DOHH2 (cell line): ENCODE data around the gene GNPTAB.

Experiments
- H3F3A ChIP-seq: fragments of 200-600 bp; sonication (generic), shearing (Covaris generic); 2 replicates; pipeline ENCODE4 v1.6.0; 2016; ENCODE audit warnings: antibody characterized with exemption, mild to moderate bottlenecking; ENCODE audit not compliant: control insufficient read depth, insufficient read depth
- H3K27ac ChIP-seq: fragments of 200-600 bp; sonication (generic); 2 replicates; pipeline ENCODE4 v1.5.1; 2014; ENCODE audit warnings: low read depth, mild to moderate bottlenecking, low read length, moderate library complexity
- H3K27me3 ChIP-seq: fragments of 200-600 bp; sonication (generic); 2 replicates; pipeline ENCODE4 v1.6.1; 2014; ENCODE audit warnings: mild to moderate bottlenecking, low read length, mixed read lengths; ENCODE audit not compliant: control insufficient read depth
- H3K36me3 ChIP-seq: fragments of 200-600 bp; sonication (generic); 2 replicates; pipeline ENCODE4 v1.6.1; 2014; ENCODE audit warnings: mild to moderate bottlenecking, low read length, moderate library complexity, mixed read lengths; ENCODE audit not compliant: control insufficient read depth
- H3K4me1 ChIP-seq: fragments of 200-600 bp; sonication (generic); 2 replicates; pipeline ENCODE4 v1.6.1; 2014; ENCODE audit warnings: mild to moderate bottlenecking, low read length, mixed read lengths; ENCODE audit not compliant: control insufficient read depth
- H3K4me2 ChIP-seq: fragments of 200-600 bp; sonication (generic); 2 replicates; pipeline ENCODE4 v1.6.0; 2014; ENCODE audit warnings: mild to moderate bottlenecking, low read length, moderate library complexity
- H3K4me3 ChIP-seq: fragments of 200-600 bp; sonication (generic); 2 replicates; pipeline ENCODE4 v1.5.1; 2014; ENCODE audit warnings: mild to moderate bottlenecking, low read length, mixed read lengths
- H3K79me2 ChIP-seq: fragments of 200-600 bp; sonication (generic); 2 replicates; pipeline ENCODE4 v1.6.1; 2014; ENCODE audit warnings: mild to moderate bottlenecking, low read length, mixed read lengths; ENCODE audit not compliant: control insufficient read depth
- H3K9me2 ChIP-seq: fragments of 200-600 bp; sonication (generic); replicated peaks from 2 replicates; pipeline ENCODE4 v1.6.1; 2014; ENCODE audit warnings: mild to moderate bottlenecking, low read length, mixed read lengths; ENCODE audit not compliant: control insufficient read depth
- H3K9me3 ChIP-seq: fragments of 200-600 bp; sonication (generic); 2 replicates; pipeline ENCODE4 v1.6.1; 2014; ENCODE audit warnings: antibody characterized with exemption, low read length, mixed read lengths; ENCODE audit not compliant: control insufficient read depth, insufficient read depth
- H4K20me1 ChIP-seq: fragments of 200-600 bp; sonication (generic); 2 replicates; pipeline ENCODE4 v1.6.0; 2014; ENCODE audit warnings: low read depth, mild to moderate bottlenecking, antibody characterized with exemption, low read length, moderate library complexity; ENCODE audit not compliant: control insufficient read depth, insufficient read depth
- CTCF ChIP-seq: fragments of 200-600 bp; sonication (generic); IDR thresholded peaks from one replicate; pipeline ENCODE4 v1.5.1; 2014; ENCODE audit warnings: antibody characterized with exemption, mild to moderate bottlenecking, low read depth, low read length; ENCODE audit not compliant: poor library complexity, severe bottlenecking
- EZH2phosphoT487 ChIP-seq: fragments of 200-600 bp; sonication (generic); IDR thresholded peaks from 2 replicates; pipeline ENCODE4 v1.6.1; 2017; ENCODE audit warnings: borderline replicate concordance, mild to moderate bottlenecking, antibody characterized with exemption, low read length, moderate library complexity, mixed read lengths

Gene GNPTAB

GRCh38 chr12:101743724-101744472 lies 86.9 kb downstream of the GNPTAB start:
- no peaks in the 10 kb centered on the region for H4K20me1 ChIP-seq
- peaks cover 11% of the 10 kb centered on the region; the same call in 1 of the 2 replicates for H3F3A ChIP-seq
- peak overlapping the region; percentile 67 for H3K4me3 ChIP-seq
- peak overlapping the region; percentile 94 for H3K4me2 ChIP-seq
- no peaks in the 10 kb centered on the region for H3K79me2 ChIP-seq
- peaks cover 60% of the 10 kb centered on the region for H3K4me1 ChIP-seq
- H3K9me3 ChIP-seq: no peaks in the 10 kb centered on the region
- H3K36me3 ChIP-seq: peaks cover 53% of the 10 kb centered on the region
- H3K9me2 ChIP-seq: no peaks in the 10 kb centered on the region
- no peaks in the 10 kb centered on the region for H3K27me3 ChIP-seq
- peak overlapping the region; percentile 94 for H3K27ac ChIP-seq
- TF ChIP-seq CTCF (peak; percentile 59), EZH2phosphoT487 (no peak)

GRCh38 chr12:101743242-101743641 lies 87.5 kb downstream of the GNPTAB start:
- Histone ChIP-seq H3K9me3 (no peaks in the 10 kb centered on the region), H3F3A (peaks cover 11% of the 10 kb centered on the region; the same call in 1 of the 2 replicates), H3K4me1 (peaks cover 60% of the 10 kb centered on the region), H3K27ac (peak overlapping the region; percentile 94), H3K36me3 (peaks cover 52% of the 10 kb centered on the region), H3K4me3 (peak overlapping the region; percentile 67), H3K27me3 (no peaks in the 10 kb centered on the region), H4K20me1 (no peaks in the 10 kb centered on the region), H3K79me2 (no peaks in the 10 kb centered on the region), H3K4me2 (peak overlapping the region; percentile 94), H3K9me2 (no peaks in the 10 kb centered on the region)
- TF ChIP-seq EZH2phosphoT487 (no peak), CTCF (no peak)

DNA sequence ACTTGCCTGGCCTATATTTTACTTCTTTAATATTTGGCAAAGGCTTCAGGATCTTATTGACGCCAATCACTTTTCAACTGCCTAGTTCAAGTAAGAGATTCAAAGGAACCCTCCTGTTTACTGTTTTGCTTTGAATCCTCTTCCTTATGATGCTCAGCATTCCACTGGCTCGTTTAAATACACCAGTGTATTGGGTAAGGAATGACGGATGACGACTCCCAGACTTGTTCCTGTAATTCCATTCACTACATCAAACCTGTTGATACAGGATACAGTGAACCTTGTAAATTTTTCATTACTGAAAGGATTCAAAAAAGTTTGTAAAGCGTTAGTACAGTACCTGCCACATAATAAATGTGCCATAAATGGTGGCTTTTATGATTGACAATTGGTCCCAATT lies 89.8 kb downstream of the GNPTAB start:
- H3K9me2 ChIP-seq: no peaks in the 10 kb centered on the region
- peaks cover 36% of the 10 kb centered on the region for H3K36me3 ChIP-seq
- H3K4me3 ChIP-seq: no peak overlapping the region
- H4K20me1 ChIP-seq: no peaks in the 10 kb centered on the region
- no peak for TF ChIP-seq EZH2phosphoT487
- TF ChIP-seq CTCF: no peak
- H3K4me2 ChIP-seq: no peak overlapping the region
- peaks cover 19% of the 10 kb centered on the region; the same call in 1 of the 2 replicates for H3F3A ChIP-seq
- H3K4me1 ChIP-seq: peaks cover 49% of the 10 kb centered on the region
- H3K9me3 ChIP-seq: no peaks in the 10 kb centered on the region
- H3K79me2 ChIP-seq: no peaks in the 10 kb centered on the region
- H3K27me3 ChIP-seq: no peaks in the 10 kb centered on the region
- no peak overlapping the region for H3K27ac ChIP-seq
